Endothelial cell of umbilical vein (primary cell): ENCODE results near the gene OTULINL. TPM values are rescaled to one million over a fixed set of nuclear protein-coding genes. Genes with fewer than 3 reads are reported as not detected.
A peak's percentile ranks its signal among the peaks of the same experiment; 100 is the strongest.

Source experiments
- BruUV-seq: library from RNA; stranded (reverse); fragments of 400-500 nt; replicated peaks from 2 replicates; lab custom pipeline; 2021; lab: Mats Ljungman, UMichigan
- CTCF ChIA-PET: fragments of 300-600, 350-600 bp; sonication (Branson Sonifier 250); formaldehyde crosslinking; loops from one replicate; lab custom pipeline; 2021; ENCODE audit warnings: antibody characterized with exemption, inconsistent platforms; lab: Charles Lee
- POLR2A ChIA-PET: fragments of 300-600, 350-600 bp; sonication (Branson Sonifier 250); formaldehyde crosslinking; loops from one replicate; lab custom pipeline; 2021; ENCODE audit warnings: antibody characterized with exemption, inconsistent platforms; lab: Charles Lee
- DNase-seq: peaks from one replicate; pipeline ENCODE4 v3.0.0-alpha.2; 2011; ENCODE audit warnings: low read depth, low spot score
- FAIRE-seq: peaks from 2 replicates; lab custom pipeline; 2011; peaks lifted over from hg19 to GRCh38; lab: Jason Lieb, UNC
- H2AFZ ChIP-seq: 2 replicates; pipeline ENCODE4 v1.6.0; 2012; ENCODE audit warnings: low read depth, low read length, control low read depth, inconsistent platforms
- H3K27ac ChIP-seq: 2 replicates; pipeline ENCODE4 v1.5.1; 2011; ENCODE audit warnings: low read depth, mild to moderate bottlenecking, control low read depth, low read length, moderate library complexity; ENCODE audit not compliant: insufficient read depth
- H3K27me3 ChIP-seq, 2 experiments: 2 replicates each; pipeline versions ENCODE4 v1.6.0 to v1.6.1; 2011; ENCODE audit warnings: low read length in 2 of 2, mixed read lengths in 1 of 2; ENCODE audit not compliant: control insufficient read depth in 2 of 2, insufficient read depth in 2 of 2
- H3K36me3 ChIP-seq, 2 experiments: 2 replicates in 1 of 2; 3 replicates in 1 of 2; pipeline ENCODE4 v1.5.1; 2011; ENCODE audit warnings: low read length in 2 of 2, mild to moderate bottlenecking in 1 of 2, moderate library complexity in 1 of 2; ENCODE audit not compliant: control insufficient read depth in 2 of 2, insufficient read depth in 2 of 2; ENCODE audit errors: extremely low read depth in 1 of 2
- H3K4me1 ChIP-seq: 3 replicates; pipeline ENCODE4 v1.5.1; 2011; ENCODE audit warnings: mild to moderate bottlenecking, low read length; ENCODE audit not compliant: control insufficient read depth, insufficient read depth; ENCODE audit errors: extremely low read depth
- H3K4me2 ChIP-seq: 2 replicates; pipeline ENCODE4 v1.6.1; 2011; ENCODE audit warnings: low read length, control low read depth, mixed read lengths; ENCODE audit not compliant: insufficient read depth
- H3K4me3 ChIP-seq, 3 experiments: fragments of 200-600 bp in 1 of 3; sonication (generic), shearing (Covaris generic) in 1 of 3; replicated peaks in 1 of 3; 2 replicates each; pipeline ENCODE4 v1.5.1; 2011 to 2016; ENCODE audit warnings: control low read depth in 3 of 3, low read length in 3 of 3, mild to moderate bottlenecking in 2 of 3, inconsistent platforms in 1 of 3, low read depth in 1 of 3, moderate library complexity in 1 of 3; ENCODE audit not compliant: insufficient read depth in 1 of 3
- H3K79me2 ChIP-seq: 2 replicates; pipeline ENCODE4 v1.6.0; 2012; ENCODE audit warnings: low read length, inconsistent platforms; ENCODE audit not compliant: control insufficient read depth, insufficient read depth
- H3K9ac ChIP-seq: replicated peaks from 2 replicates; pipeline ENCODE3; 2011; ENCODE audit warnings: low read length, control low read depth; ENCODE audit not compliant: insufficient read depth; ENCODE audit errors: extremely low read depth
- H3K9me1 ChIP-seq: replicated peaks from 3 replicates; pipeline ENCODE4 v1.6.0; 2011; ENCODE audit warnings: mild to moderate bottlenecking, low read length; ENCODE audit not compliant: control insufficient read depth, insufficient read depth; ENCODE audit errors: extremely low read depth
- H3K9me3 ChIP-seq: replicated peaks from 2 replicates; pipeline ENCODE4 v1.5.1; 2012; ENCODE audit warnings: low read length, inconsistent platforms; ENCODE audit not compliant: control insufficient read depth, insufficient read depth
- H4K20me1 ChIP-seq: replicated peaks from 2 replicates; pipeline ENCODE3; 2011; ENCODE audit warnings: mild to moderate bottlenecking, low read length; ENCODE audit not compliant: control insufficient read depth, insufficient read depth; ENCODE audit errors: extremely low read depth
- EZH2 ChIP-seq: IDR thresholded peaks from 2 replicates; pipeline ENCODE4 v1.6.1; 2012; ENCODE audit warnings: borderline replicate concordance, low read depth, mild to moderate bottlenecking, moderate library complexity, low read length, inconsistent platforms; ENCODE audit not compliant: severe bottlenecking
- GATA2 ChIP-seq: IDR thresholded peaks from 2 replicates; pipeline ENCODE4 v1.7.0; 2011; ENCODE audit warnings: low read depth, mild to moderate bottlenecking, moderate library complexity, mixed read lengths, low read length; ENCODE audit not compliant: insufficient read length, insufficient read depth
- dilution Hi-C: fragments of 300-500 bp; cut with MboI; formaldehyde crosslinking; loops from one replicate; pipeline ENCODE4 v1.15.0; 2019; ENCODE audit warnings: low sequenced_read_pairs; ENCODE audit not compliant: extremely low pct_ligation_motif_present
- intact Hi-C: fragments of 100-400 bp; cut with micrococcal nuclease; formaldehyde crosslinking; loops from one replicate; pipeline ENCODE4 v1.10.0; 2022
- polyA plus RNA-seq, 4 experiments: library from polyadenylated mRNA; depleted of rRNA in 3 of 4; stranded (reverse) in 3 of 4; unstranded in 1 of 4; fragments of >200 nt; gene quantifications; 2 replicates each; pipeline versions ENCODE4 v1.2.1 to v1.2.3, GENCODE V29; 2011 to 2012; ENCODE audit warnings: missing spikeins in 1 of 4
- total RNA-seq: library from RNA; stranded (reverse); gene quantifications from 2 replicates; pipeline ENCODE4 v1.2.3, GENCODE V29; 2021
- TF ChIP-seq, protein P1 (sequence below), 2 donors: IDR thresholded peaks; 1 replicate in 1 of 2; 2 replicates in 1 of 2; pipeline ENCODE4 v1.5.1; 2011; ENCODE audit warnings: low read length in 2 of 2, mild to moderate bottlenecking in 2 of 2, moderate library complexity in 2 of 2, control low read depth in 1 of 2, inconsistent platforms in 1 of 2, low read depth in 1 of 2; ENCODE audit not compliant: insufficient read depth in 1 of 2; ENCODE audit errors: extremely low read depth in 1 of 2

Gene OTULINL
- total and polyA plus RNA-seq, 2 donors (not counting 3 experiments of a cell fraction or from before 2014, with no cell fraction given), result 0.08 to 0.42 TPM

DNA sequence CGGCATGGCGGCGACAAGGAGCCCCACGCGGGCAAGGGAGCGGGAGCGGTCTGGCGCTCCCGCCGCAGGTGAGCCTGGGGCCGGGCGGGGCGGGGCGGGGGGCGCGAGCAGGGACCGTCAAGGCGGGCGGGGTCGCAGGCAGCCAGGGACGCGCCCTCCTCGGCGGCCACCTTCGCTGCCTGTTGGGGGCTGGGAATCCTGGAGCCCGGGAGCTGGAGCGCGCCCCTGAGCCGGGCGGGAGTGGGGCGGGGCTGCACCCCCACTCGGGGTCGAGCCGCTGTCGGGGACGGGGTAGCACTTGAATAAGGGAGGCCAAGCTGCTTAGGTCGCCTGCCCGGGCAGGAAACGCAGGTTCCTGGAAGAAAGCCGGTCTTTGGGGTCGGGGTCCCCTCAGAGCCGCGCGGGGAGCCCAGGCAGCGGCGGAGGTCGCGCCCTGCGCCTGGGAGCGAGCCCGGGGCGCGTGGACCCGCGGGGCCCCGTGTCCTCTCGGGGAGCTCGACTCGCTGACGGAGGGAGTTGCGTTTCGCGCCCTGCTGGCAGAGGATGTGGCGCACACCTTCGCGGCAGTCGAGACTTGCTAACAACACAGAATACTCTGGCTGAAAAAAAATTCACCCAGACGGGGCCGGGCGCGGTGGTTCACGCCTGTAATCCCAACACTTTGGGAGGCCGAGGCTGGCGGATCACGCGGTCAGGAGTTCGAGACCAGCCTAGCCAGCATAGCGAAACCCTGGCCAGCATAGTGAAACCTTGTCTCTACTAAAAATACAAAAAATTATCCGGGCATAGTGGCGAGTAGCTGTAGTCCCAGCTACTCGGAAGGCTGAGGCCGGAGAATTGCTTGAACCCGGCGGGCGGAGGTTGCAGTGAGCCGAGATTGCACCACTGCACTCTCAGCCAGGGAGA, 552 bp downstream of the OTULINL start:
- ChIA-PET POLR2A (interaction anchor here (0.7 kb wide), 1 partner anchor 141 kb away, joined by 4 read pairs; no protein-coding TSS in a partner anchor), CTCF (interaction anchor here (0.7 to 1.5 kb wide), 4 partner anchors 9 to 148 kb away, joined by 3 to 11 read pairs (median 4); no protein-coding TSS in a partner anchor)
- Histone ChIP-seq H3K27ac (no peak overlapping the region), H3K9me3 (no peaks in the 10 kb centered on the region), H3K27me3 (peaks cover 30 to 61% of the 10 kb centered on the region in 2 experiments), H4K20me1 (no peaks in the 10 kb centered on the region), H3K79me2 (no peaks in the 10 kb centered on the region), H3K4me1 (peaks cover 3% of the 10 kb centered on the region), H3K4me2 (peak overlapping the region; percentile 38), H3K4me3 (peak overlapping the region; percentile 27 to 56 (median 36)), H3K9ac (no peak overlapping the region), H2AFZ (peak overlapping the region; percentile 88), H3K9me1 (no peaks in the 10 kb centered on the region), H3K36me3 (no peaks in the 10 kb centered on the region)
- dilution Hi-C loops, result no loop called here
- DNase-seq, result peak; percentile 15
- TF ChIP-seq GATA2 (no peak), EZH2 (peak; percentile 48)
- TF ChIP-seq, protein P1, sequence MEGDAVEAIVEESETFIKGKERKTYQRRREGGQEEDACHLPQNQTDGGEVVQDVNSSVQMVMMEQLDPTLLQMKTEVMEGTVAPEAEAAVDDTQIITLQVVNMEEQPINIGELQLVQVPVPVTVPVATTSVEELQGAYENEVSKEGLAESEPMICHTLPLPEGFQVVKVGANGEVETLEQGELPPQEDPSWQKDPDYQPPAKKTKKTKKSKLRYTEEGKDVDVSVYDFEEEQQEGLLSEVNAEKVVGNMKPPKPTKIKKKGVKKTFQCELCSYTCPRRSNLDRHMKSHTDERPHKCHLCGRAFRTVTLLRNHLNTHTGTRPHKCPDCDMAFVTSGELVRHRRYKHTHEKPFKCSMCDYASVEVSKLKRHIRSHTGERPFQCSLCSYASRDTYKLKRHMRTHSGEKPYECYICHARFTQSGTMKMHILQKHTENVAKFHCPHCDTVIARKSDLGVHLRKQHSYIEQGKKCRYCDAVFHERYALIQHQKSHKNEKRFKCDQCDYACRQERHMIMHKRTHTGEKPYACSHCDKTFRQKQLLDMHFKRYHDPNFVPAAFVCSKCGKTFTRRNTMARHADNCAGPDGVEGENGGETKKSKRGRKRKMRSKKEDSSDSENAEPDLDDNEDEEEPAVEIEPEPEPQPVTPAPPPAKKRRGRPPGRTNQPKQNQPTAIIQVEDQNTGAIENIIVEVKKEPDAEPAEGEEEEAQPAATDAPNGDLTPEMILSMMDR (IDR thresholded peaks at IDR 0.05; ENCODE audit: extremely low read depth in 1 of 2, insufficient read depth in 1 of 2, low read depth in 1 of 2, low read length in 2 of 2), result peak in 1 of 2 donors; percentile 18
- no TSS peak for BruUV-seq
- peak; percentile 21 for FAIRE-seq
- intact Hi-C loops, result no loop called here
